ENCODE results near the gene KCNJ1. TPM values are rescaled to one million over a fixed set of nuclear protein-coding genes. Genes with fewer than 3 reads are reported as not detected.

The KCNJ1 gene
- total RNA-seq, 1 donor = not detected

DNA sequence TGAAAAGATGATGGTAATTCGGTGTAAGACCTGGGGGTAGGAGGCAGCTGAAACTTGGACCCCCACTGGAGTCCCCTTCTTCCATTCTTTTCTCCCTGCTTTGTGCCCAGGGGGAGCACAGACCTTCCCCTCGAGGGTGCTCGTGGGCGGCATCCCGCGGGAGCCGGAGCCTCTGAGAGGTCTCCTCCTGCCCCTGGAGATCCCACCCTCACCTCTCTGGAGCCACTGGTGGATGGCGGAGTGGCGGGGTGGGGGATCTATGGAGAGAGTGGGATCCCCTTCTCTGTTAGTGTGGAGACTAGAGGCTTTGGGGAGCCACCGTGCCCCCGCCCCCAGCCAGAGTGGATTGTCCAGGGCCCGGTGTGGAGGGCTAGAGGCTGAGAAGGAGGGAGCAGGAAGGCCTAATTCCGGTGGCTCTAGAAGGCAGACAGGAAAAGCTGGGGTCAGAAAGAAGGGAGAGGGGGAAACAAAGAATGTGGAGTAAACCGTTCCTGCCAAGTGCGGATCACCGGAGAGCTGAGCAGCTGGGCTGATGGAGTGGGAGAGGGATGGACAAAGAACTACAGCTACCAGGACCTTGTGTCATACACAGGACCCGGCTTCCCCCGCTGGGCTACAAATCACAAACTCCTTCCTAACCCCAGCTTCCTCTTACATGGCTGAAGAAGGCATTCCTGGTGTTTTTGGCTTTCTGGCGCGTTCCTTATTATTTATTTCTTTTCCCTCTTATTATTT, 41.9 kb downstream of the KCNJ1 start:
- H3K4me3 ChIP-seq (ENCODE audit: insufficient read depth, low read length) = no peak overlapping the region
- H3K4me2 ChIP-seq (ENCODE audit: insufficient read depth, low read length) = no peak overlapping the region
- no peaks in the 10 kb centered on the region for H3K36me3 ChIP-seq (ENCODE audit: insufficient read depth, low read length)
- no peaks in the 10 kb centered on the region for H3K79me2 ChIP-seq (ENCODE audit: insufficient read depth, low read length)
- no peak for DNase-seq (ENCODE audit: insufficient read length, low spot score, missing footprints)
- no peaks in the 10 kb centered on the region for H3K27me3 ChIP-seq (ENCODE audit: insufficient read depth, low read length)
- no peak overlapping the region for H2AFZ ChIP-seq (ENCODE audit: low read length)
- H3K9me3 ChIP-seq (ENCODE audit: low read depth, low read length) = no peaks in the 10 kb centered on the region
- no peak overlapping the region for H3K27ac ChIP-seq (ENCODE audit: low read depth, low read length)
- TF ChIP-seq, protein P1, sequence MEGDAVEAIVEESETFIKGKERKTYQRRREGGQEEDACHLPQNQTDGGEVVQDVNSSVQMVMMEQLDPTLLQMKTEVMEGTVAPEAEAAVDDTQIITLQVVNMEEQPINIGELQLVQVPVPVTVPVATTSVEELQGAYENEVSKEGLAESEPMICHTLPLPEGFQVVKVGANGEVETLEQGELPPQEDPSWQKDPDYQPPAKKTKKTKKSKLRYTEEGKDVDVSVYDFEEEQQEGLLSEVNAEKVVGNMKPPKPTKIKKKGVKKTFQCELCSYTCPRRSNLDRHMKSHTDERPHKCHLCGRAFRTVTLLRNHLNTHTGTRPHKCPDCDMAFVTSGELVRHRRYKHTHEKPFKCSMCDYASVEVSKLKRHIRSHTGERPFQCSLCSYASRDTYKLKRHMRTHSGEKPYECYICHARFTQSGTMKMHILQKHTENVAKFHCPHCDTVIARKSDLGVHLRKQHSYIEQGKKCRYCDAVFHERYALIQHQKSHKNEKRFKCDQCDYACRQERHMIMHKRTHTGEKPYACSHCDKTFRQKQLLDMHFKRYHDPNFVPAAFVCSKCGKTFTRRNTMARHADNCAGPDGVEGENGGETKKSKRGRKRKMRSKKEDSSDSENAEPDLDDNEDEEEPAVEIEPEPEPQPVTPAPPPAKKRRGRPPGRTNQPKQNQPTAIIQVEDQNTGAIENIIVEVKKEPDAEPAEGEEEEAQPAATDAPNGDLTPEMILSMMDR (IDR thresholded peaks at IDR 0.05; ENCODE audit: extremely low read depth, low read depth, low read length) = no peak
- peaks cover 10% of the 10 kb centered on the region for H3K4me1 ChIP-seq (ENCODE audit: insufficient read depth, low read length)
- no peaks in the 10 kb centered on the region for H4K20me1 ChIP-seq (ENCODE audit: insufficient read depth, low read length)

DNA sequence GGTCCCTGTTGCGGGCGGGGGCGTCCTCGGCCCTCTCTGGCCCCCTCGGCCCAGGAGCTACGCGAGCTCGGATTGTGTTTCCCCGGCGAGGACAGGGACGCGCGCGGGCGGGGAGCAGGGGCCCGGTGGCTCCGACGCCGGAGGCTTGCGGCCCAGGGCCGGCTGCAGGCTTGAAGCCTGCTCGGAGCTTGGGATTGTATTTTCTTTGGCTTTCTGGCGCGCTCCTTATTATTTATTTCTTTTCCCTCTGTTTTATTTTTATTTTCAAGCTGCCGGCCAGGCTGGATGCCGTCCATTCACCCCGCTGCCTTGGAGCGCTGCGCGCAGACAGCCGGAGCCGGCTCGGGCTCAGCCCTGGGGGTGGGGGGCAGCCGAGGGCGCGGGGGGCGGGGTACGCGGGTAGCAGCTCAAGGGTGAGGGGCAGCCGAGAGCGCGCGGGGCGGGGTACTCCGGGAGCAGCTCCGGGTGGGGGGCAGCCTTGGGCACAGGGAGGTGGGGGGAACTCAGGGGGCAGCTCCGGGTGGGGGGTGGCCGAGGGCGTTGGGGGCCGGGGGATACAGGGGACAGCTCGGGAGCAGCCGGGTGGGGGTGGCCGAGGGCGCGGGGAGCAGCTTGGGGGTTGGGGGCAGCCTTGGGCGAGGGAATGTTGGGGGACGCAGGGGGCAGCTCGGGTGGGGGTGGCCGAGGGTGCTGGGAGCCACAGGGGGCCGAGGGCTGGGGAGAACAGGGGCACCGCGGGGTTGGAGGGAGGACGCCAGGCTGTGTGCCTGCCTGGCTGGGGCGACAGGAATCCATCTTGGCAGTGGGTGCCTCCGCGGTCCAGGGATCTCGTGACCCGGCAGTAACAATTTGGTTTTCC, 42.7 kb downstream of the KCNJ1 start:
- H3K27ac ChIP-seq (ENCODE audit: low read depth, low read length) = no peak overlapping the region
- no peaks in the 10 kb centered on the region for H3K27me3 ChIP-seq (ENCODE audit: insufficient read depth, low read length)
- H3K4me1 ChIP-seq (ENCODE audit: insufficient read depth, low read length) = peaks cover 10% of the 10 kb centered on the region
- no peaks in the 10 kb centered on the region for H3K79me2 ChIP-seq (ENCODE audit: insufficient read depth, low read length)
- H2AFZ ChIP-seq (ENCODE audit: low read length) = peak overlapping the region; percentile 68
- H3K36me3 ChIP-seq (ENCODE audit: insufficient read depth, low read length) = no peaks in the 10 kb centered on the region
- no peaks in the 10 kb centered on the region for H4K20me1 ChIP-seq (ENCODE audit: insufficient read depth, low read length)
- peak overlapping the region; percentile 49 for H3K4me3 ChIP-seq (ENCODE audit: insufficient read depth, low read length)
- TF ChIP-seq, protein P1 (IDR thresholded peaks at IDR 0.05; ENCODE audit: extremely low read depth, low read depth, low read length) = no peak
- peak overlapping the region; percentile 73 for H3K4me2 ChIP-seq (ENCODE audit: insufficient read depth, low read length)
- DNase-seq (ENCODE audit: insufficient read length, low spot score, missing footprints) = peak; percentile 74
- no peaks in the 10 kb centered on the region for H3K9me3 ChIP-seq (ENCODE audit: low read depth, low read length)

DNA sequence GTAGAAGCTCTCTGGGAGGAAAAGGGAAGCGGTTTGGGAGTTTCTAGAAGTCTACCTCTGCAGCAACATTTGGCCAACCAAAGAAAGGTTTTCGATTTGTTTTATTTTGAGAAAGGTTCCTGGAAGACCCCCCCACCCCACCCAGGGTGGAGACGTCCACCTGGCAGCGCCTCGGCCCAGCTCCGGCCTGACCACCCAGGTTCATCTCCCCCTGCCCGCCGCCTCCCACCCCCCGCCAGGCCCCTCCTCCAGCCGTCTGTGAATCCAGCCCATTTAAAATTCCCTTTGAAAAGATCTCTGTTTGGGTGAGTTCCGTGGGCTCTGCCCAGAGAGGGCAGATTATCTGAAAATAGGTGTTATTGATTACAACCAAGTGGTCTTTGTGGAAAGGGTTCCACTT, 43.3 kb downstream of the KCNJ1 start:
- Histone ChIP-seq H4K20me1 (ENCODE audit: insufficient read depth, low read length) (no peaks in the 10 kb centered on the region), H2AFZ (ENCODE audit: low read length) (peak overlapping the region; percentile 68), H3K27me3 (ENCODE audit: insufficient read depth, low read length) (no peaks in the 10 kb centered on the region), H3K36me3 (ENCODE audit: insufficient read depth, low read length) (no peaks in the 10 kb centered on the region), H3K9me3 (ENCODE audit: low read depth, low read length) (no peaks in the 10 kb centered on the region), H3K4me3 (ENCODE audit: insufficient read depth, low read length) (peak overlapping the region; percentile 49), H3K27ac (ENCODE audit: low read depth, low read length) (no peak overlapping the region), H3K4me1 (ENCODE audit: insufficient read depth, low read length) (peaks cover 9% of the 10 kb centered on the region), H3K4me2 (ENCODE audit: insufficient read depth, low read length) (peak overlapping the region; percentile 73), H3K79me2 (ENCODE audit: insufficient read depth, low read length) (no peaks in the 10 kb centered on the region)
- TF ChIP-seq, protein P1 (IDR thresholded peaks at IDR 0.05; ENCODE audit: extremely low read depth, low read depth, low read length) = no peak
- no peak for DNase-seq (ENCODE audit: insufficient read length, low spot score, missing footprints)

DNA sequence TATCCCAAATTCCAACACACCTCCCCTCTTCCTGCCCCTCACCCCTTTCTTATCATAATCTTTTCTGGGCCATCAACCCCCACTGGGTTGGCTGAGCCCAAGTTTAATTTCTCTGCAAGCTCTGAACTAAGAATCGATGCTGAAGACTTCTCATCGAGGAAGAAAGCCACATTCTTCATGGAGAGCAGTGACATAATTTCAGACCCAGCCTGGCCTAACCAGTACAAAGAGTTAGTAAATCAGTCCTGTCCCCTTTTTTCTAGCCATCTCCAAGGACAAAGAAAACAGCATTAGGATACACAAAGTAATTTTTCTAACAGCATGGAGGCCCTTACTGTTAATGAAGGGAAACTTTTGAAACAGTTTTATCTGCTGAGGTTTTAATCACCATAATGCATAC, 45.0 kb downstream of the KCNJ1 start:
- Histone ChIP-seq H3K27me3 (ENCODE audit: insufficient read depth, low read length) (no peaks in the 10 kb centered on the region), H4K20me1 (ENCODE audit: insufficient read depth, low read length) (no peaks in the 10 kb centered on the region), H3K4me2 (ENCODE audit: insufficient read depth, low read length) (no peak overlapping the region), H3K79me2 (ENCODE audit: insufficient read depth, low read length) (no peaks in the 10 kb centered on the region), H3K36me3 (ENCODE audit: insufficient read depth, low read length) (no peaks in the 10 kb centered on the region), H2AFZ (ENCODE audit: low read length) (no peak overlapping the region), H3K9me3 (ENCODE audit: low read depth, low read length) (no peaks in the 10 kb centered on the region), H3K27ac (ENCODE audit: low read depth, low read length) (no peak overlapping the region), H3K4me3 (ENCODE audit: insufficient read depth, low read length) (no peak overlapping the region), H3K4me1 (ENCODE audit: insufficient read depth, low read length) (no peaks in the 10 kb centered on the region)
- TF ChIP-seq, protein P1 (IDR thresholded peaks at IDR 0.05; ENCODE audit: extremely low read depth, low read depth, low read length) = no peak
- DNase-seq (ENCODE audit: insufficient read length, low spot score, missing footprints) = no peak
